ENCODE results near the gene LRRN2. TPM values are rescaled to one million over a fixed set of nuclear protein-coding genes. Genes with fewer than 3 reads are reported as not detected.

The LRRN2 gene
- total and polyA plus RNA-seq, 2 experiments from 2014 or later = 7.0 to 27.9 TPM

DNA sequence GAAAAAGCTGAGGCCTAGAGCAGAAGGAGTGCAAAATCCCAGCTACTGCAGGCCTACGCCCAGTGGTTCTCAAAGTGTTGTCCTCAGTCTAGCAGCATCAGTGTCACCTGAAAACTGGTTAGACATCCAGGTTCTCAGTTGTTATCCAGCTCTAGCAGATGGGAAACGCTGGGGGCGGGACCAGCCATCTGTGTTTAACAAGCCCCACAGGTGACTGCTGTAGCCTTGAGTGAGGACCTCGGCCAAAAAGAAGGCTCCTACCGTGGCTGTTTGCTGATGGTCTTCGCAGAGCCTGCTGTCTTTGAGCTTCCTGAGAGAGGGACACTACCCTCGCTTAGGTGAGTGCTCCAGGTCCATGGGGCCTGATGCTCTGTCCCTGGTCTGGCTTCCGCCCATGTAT lies 69.7 kb downstream of the LRRN2 start:
- H3K4me1 ChIP-seq (ENCODE audit: insufficient read depth) = no peaks in the 10 kb centered on the region
- no peaks in the 10 kb centered on the region for H3K36me3 ChIP-seq (replicated peaks; ENCODE audit: insufficient read depth, low read depth)
- no peaks in the 10 kb centered on the region for H3K9me3 ChIP-seq (ENCODE audit: low read depth)
- H3K4me2 ChIP-seq = no peak overlapping the region
- no peaks in the 10 kb centered on the region for H3K9me2 ChIP-seq (replicated peaks; ENCODE audit: insufficient read depth)
- H3K4me3 ChIP-seq = no peak overlapping the region
- no peak overlapping the region for H3K27ac ChIP-seq
- 90% methylated on average over 8 of the region's 8 CpGs for WGBS (ENCODE audit: low lambda C conversion rate, missing lambda C conversion rate)
- no peak overlapping the region for H2AFZ ChIP-seq
- TF ChIP-seq EZH2 (IDR thresholded peaks at IDR 0.05; ENCODE audit: borderline replicate concordance) (no peak), EZH2phosphoT487 (IDR thresholded peaks at IDR 0.05; ENCODE audit: low read depth, severe bottlenecking, unreplicated experiment) (no peak)
- TF ChIP-seq, protein P1, sequence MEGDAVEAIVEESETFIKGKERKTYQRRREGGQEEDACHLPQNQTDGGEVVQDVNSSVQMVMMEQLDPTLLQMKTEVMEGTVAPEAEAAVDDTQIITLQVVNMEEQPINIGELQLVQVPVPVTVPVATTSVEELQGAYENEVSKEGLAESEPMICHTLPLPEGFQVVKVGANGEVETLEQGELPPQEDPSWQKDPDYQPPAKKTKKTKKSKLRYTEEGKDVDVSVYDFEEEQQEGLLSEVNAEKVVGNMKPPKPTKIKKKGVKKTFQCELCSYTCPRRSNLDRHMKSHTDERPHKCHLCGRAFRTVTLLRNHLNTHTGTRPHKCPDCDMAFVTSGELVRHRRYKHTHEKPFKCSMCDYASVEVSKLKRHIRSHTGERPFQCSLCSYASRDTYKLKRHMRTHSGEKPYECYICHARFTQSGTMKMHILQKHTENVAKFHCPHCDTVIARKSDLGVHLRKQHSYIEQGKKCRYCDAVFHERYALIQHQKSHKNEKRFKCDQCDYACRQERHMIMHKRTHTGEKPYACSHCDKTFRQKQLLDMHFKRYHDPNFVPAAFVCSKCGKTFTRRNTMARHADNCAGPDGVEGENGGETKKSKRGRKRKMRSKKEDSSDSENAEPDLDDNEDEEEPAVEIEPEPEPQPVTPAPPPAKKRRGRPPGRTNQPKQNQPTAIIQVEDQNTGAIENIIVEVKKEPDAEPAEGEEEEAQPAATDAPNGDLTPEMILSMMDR (IDR thresholded peaks at IDR 0.05; ENCODE audit: poor library complexity) = no peak
- H4K20me1 ChIP-seq (ENCODE audit: insufficient read depth, poor library complexity, severe bottlenecking) = no peaks in the 10 kb centered on the region
- H3K27me3 ChIP-seq = no peaks in the 10 kb centered on the region
- DNase-seq (ENCODE audit: low spot score) = no peak
- H3K79me2 ChIP-seq = no peaks in the 10 kb centered on the region

DNA sequence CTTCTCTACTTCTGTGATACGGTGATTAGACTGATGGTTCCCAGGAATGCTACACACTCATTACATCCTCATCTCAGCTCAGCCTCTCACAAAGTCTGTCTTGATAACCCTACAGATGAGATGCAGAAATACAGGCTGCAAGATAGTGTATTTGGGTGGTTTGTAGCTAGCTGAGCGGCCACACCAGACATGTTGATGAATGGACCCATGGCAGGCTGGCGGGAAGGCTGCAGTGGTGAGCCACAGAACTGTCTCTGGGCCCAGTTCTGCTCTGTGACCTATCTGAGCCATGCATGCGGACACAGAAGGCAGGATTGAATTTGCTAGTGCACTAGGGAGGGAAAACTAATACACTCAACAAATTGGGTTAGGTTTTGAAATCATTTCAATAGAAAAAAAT lies 71.9 kb downstream of the LRRN2 start:
- H4K20me1 ChIP-seq (ENCODE audit: insufficient read depth, poor library complexity, severe bottlenecking) = no peaks in the 10 kb centered on the region
- no peaks in the 10 kb centered on the region for H3K36me3 ChIP-seq (replicated peaks; ENCODE audit: insufficient read depth, low read depth)
- TF ChIP-seq, protein P1 (IDR thresholded peaks at IDR 0.05; ENCODE audit: poor library complexity) = no peak
- TF ChIP-seq EZH2 (IDR thresholded peaks at IDR 0.05; ENCODE audit: borderline replicate concordance) (no peak), EZH2phosphoT487 (IDR thresholded peaks at IDR 0.05; ENCODE audit: low read depth, severe bottlenecking, unreplicated experiment) (no peak)
- H3K4me1 ChIP-seq (ENCODE audit: insufficient read depth) = no peaks in the 10 kb centered on the region
- DNase-seq (ENCODE audit: low spot score) = no peak
- no peaks in the 10 kb centered on the region for H3K9me2 ChIP-seq (replicated peaks; ENCODE audit: insufficient read depth)
- no peak overlapping the region for H2AFZ ChIP-seq
- no peak overlapping the region for H3K4me2 ChIP-seq
- H3K4me3 ChIP-seq = no peak overlapping the region
- no peaks in the 10 kb centered on the region for H3K79me2 ChIP-seq
- no peak overlapping the region for H3K27ac ChIP-seq
- H3K9me3 ChIP-seq (ENCODE audit: low read depth) = no peaks in the 10 kb centered on the region
- H3K27me3 ChIP-seq = no peaks in the 10 kb centered on the region
- 92% methylated on average over 4 of the region's 4 CpGs for WGBS (ENCODE audit: low lambda C conversion rate, missing lambda C conversion rate)

DNA sequence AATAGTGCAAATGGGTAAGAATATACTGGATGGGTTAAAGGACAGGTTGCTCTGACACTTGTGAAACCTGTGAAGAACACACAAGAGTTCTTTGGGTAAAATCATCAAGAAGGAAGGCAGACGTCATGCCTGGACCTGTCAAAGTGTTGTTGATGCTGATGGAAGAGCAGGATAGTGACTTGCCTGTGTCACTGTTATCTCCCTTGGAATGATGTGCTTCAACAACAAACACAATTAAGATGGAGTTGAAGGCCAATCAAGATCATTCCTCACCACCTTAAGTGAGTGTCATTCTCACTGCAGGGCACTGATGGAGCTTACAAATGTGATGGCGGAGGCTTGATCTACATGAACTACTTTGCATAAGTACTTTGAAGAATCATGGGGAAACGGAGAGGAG lies 73.2 kb downstream of the LRRN2 start:
- Histone ChIP-seq H3K9me3 (ENCODE audit: low read depth) (no peaks in the 10 kb centered on the region), H3K79me2 (no peaks in the 10 kb centered on the region), H3K4me1 (ENCODE audit: insufficient read depth) (no peaks in the 10 kb centered on the region), H2AFZ (no peak overlapping the region), H3K9me2 (replicated peaks; ENCODE audit: insufficient read depth) (no peaks in the 10 kb centered on the region), H4K20me1 (ENCODE audit: insufficient read depth, poor library complexity, severe bottlenecking) (no peaks in the 10 kb centered on the region), H3K27me3 (peaks cover 8% of the 10 kb centered on the region), H3K4me2 (no peak overlapping the region), H3K27ac (no peak overlapping the region), H3K4me3 (no peak overlapping the region), H3K36me3 (replicated peaks; ENCODE audit: insufficient read depth, low read depth) (no peaks in the 10 kb centered on the region)
- WGBS (ENCODE audit: low lambda C conversion rate, missing lambda C conversion rate) = 83% methylated on average over 3 of the region's 3 CpGs
- TF ChIP-seq, protein P1 (IDR thresholded peaks at IDR 0.05; ENCODE audit: poor library complexity) = no peak
- TF ChIP-seq EZH2 (IDR thresholded peaks at IDR 0.05; ENCODE audit: borderline replicate concordance) (no peak), EZH2phosphoT487 (IDR thresholded peaks at IDR 0.05; ENCODE audit: low read depth, severe bottlenecking, unreplicated experiment) (no peak)
- DNase-seq (ENCODE audit: low spot score) = no peak

DNA sequence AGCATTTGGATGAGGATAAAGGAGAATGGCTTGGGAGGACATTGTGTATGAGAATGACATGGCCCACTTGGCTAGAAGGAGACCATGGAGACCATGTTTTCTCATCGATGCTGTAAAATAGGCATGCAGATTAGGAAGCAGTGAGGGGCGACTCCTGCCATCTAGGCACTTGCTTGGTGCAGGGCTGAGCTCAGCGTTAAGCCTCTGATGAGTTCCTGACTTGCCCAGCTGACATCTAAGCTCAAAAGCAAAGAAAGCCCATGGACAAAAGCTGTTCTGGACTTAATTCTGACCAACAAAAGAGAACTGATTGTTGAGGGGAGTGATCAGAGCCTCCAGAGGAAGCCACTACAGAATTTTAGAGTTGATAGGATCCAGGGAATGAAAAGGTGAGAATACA lies 74.5 kb downstream of the LRRN2 start:
- Histone ChIP-seq H3K4me2 (no peak overlapping the region), H3K36me3 (replicated peaks; ENCODE audit: insufficient read depth, low read depth) (no peaks in the 10 kb centered on the region), H3K4me1 (ENCODE audit: insufficient read depth) (no peaks in the 10 kb centered on the region), H3K4me3 (no peak overlapping the region), H3K9me2 (replicated peaks; ENCODE audit: insufficient read depth) (no peaks in the 10 kb centered on the region), H2AFZ (no peak overlapping the region), H3K9me3 (ENCODE audit: low read depth) (no peaks in the 10 kb centered on the region), H3K79me2 (no peaks in the 10 kb centered on the region), H3K27ac (no peak overlapping the region), H4K20me1 (ENCODE audit: insufficient read depth, poor library complexity, severe bottlenecking) (no peaks in the 10 kb centered on the region), H3K27me3 (peaks cover 8% of the 10 kb centered on the region)
- TF ChIP-seq EZH2phosphoT487 (IDR thresholded peaks at IDR 0.05; ENCODE audit: low read depth, severe bottlenecking, unreplicated experiment) (no peak), EZH2 (IDR thresholded peaks at IDR 0.05; ENCODE audit: borderline replicate concordance) (no peak)
- TF ChIP-seq, protein P1 (IDR thresholded peaks at IDR 0.05; ENCODE audit: poor library complexity) = no peak
- 73% methylated on average over 3 of the region's 3 CpGs for WGBS (ENCODE audit: low lambda C conversion rate, missing lambda C conversion rate)
- DNase-seq (ENCODE audit: low spot score) = no peak
